GM12874 (cell line): ENCODE data around the gene NIPSNAP3A.

Experiments
- TF ChIP-seq, protein P1 (sequence below): IDR thresholded peaks from 2 replicates; pipeline ENCODE4 v1.5.1; 2011; ENCODE audit warnings: low read depth, mild to moderate bottlenecking, control low read depth, low read length, moderate library complexity; ENCODE audit not compliant: insufficient read depth

The NIPSNAP3A gene

DNA sequence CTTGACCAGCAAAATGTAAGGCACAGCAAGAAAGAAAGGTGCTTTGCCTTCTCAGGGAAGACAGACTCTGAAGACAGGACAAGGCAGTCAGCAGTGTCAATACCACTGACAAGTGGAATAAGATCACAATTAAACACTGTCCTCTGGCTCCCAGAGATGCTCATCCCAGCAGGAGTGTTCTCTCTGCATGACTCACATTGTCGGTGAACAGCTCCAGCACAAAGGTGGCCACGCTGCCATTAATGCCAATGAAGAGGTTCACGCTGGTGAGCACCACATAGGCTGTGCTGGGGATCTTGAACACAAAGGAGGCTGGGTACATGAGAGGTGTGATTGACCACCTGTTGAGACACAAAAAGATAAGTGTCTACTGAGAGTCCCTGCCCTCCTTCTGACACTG is 48.4 kb downstream of the NIPSNAP3A start:
- TF ChIP-seq, protein P1, sequence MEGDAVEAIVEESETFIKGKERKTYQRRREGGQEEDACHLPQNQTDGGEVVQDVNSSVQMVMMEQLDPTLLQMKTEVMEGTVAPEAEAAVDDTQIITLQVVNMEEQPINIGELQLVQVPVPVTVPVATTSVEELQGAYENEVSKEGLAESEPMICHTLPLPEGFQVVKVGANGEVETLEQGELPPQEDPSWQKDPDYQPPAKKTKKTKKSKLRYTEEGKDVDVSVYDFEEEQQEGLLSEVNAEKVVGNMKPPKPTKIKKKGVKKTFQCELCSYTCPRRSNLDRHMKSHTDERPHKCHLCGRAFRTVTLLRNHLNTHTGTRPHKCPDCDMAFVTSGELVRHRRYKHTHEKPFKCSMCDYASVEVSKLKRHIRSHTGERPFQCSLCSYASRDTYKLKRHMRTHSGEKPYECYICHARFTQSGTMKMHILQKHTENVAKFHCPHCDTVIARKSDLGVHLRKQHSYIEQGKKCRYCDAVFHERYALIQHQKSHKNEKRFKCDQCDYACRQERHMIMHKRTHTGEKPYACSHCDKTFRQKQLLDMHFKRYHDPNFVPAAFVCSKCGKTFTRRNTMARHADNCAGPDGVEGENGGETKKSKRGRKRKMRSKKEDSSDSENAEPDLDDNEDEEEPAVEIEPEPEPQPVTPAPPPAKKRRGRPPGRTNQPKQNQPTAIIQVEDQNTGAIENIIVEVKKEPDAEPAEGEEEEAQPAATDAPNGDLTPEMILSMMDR: no peak

DNA sequence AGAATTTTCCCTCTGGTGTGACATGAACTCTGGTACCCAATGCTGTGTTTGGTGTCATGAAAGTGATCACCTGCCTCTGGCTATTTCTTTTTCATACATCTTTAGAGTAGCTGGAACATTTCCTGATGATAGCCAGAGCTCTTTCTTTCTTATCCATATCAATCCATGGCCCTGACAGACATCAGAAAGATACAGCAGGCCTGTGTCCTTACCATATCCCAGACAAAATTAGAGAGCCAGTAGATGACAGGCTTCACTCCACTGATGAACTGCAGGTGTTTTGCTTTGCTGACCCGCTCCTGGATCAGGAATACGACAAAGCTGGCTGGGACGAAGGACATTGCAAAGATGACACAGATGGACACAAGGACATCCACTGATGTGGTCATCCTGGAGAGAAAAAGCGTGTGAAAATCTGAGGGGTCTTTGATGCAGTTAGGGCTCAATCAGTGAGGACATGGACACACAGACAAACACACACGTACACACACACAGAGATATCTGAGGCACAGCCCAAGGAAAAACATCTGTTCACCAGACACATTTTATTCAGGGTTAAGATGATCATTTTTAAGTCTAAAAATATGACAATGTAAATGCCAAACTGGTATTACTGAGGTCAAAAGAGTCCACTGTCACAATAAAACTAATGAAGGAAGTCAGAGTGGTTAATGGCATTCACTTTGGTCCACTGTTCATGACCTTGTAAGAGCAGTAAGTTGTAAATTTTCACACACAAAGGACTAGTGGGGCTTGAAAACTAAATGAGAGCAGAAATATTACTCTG is 50.9 kb downstream of the NIPSNAP3A start:
- TF ChIP-seq, protein P1: no peak

DNA sequence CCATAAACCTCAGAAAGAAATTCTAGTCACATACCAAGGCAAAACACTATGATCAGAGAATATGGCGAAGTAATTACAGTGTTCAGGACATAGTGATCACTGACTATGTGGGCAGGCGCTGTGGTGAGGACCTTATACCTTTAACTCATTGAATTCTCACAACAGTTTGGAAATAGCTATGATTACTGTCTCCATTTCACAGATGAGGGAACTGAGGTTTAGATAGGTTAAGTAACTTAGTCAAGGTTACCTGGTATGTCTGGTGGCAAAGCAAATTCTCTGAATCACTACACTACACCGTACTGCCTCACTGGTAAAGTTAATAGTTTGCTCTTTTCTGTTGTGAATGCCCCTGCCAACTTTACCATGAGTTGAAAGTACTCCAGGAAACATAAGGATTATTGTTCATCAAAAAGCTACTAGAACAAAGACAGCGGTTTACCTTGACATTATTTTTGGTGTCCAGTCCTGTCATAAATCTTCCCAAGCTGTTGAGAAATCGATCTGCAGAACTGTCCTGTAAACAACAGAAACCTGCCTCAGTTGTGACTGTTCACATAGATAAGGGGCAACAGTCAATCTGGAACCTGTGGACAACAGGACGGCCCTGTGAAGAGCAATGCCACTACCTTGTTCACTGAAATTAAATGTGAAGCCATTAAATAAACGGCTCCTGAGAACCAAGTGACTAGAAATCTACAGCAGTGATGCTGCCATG is 52.7 kb downstream of the NIPSNAP3A start:
- TF ChIP-seq, protein P1: no peak

DNA sequence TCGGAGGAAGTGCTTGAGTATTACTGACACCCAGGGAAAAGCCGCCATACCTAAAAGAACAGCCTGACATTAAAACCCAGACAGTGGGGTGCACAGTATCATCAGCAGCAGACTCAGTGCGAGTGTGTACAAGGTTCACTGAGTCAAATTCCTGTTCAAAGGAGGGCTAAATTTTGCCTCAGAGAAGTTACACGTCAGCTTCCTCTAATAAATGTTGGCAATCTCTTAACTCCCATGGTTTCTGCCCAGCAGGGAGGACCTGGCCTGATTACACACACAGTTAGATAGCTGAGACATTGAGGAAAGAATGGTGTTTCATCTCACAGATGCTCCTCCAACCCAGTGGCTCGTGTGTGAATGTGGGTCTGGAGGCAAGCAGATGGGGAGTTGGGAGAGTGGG is 54.6 kb downstream of the NIPSNAP3A start:
- TF ChIP-seq, protein P1: no peak

DNA sequence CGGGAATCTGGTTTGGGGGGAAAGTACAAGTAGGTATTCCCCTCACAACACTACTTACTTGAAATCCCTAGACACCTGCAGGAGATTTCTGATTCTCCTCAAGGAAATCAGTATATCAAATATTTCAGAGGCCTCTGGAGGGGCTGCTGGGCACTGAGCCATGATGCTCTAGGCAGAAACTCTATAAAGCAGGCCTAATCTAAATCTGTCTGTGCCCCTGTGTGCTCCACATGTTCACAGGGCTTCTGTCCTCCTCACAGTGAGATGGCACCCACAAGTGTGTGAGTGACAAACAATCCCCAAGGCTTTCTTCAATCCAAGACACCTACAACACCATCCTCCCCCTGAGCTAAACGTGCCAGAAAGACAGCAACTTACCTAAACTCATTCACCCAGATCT is 55.4 kb downstream of the NIPSNAP3A start:
- TF ChIP-seq, protein P1: no peak

DNA sequence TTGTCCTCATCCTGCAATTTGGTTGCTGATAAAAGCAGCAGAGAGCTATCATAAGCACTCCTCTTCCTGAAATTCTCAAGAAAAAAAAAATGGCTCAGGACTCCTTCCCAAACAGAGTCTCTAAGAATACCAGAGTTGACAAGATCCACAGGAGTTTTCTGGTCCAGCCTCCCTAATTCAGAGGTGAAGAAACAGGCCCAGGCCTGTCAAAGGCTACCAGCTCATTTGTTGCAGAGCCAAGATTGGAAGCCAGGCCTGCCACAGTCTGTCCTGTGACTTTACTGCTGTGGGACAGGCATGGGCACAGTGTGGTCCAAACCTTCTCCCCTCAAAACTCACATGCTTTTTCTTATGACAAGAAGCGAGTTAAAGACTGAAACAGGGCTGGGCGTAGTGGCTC is 58.0 kb downstream of the NIPSNAP3A start:
- TF ChIP-seq, protein P1: no peak

DNA sequence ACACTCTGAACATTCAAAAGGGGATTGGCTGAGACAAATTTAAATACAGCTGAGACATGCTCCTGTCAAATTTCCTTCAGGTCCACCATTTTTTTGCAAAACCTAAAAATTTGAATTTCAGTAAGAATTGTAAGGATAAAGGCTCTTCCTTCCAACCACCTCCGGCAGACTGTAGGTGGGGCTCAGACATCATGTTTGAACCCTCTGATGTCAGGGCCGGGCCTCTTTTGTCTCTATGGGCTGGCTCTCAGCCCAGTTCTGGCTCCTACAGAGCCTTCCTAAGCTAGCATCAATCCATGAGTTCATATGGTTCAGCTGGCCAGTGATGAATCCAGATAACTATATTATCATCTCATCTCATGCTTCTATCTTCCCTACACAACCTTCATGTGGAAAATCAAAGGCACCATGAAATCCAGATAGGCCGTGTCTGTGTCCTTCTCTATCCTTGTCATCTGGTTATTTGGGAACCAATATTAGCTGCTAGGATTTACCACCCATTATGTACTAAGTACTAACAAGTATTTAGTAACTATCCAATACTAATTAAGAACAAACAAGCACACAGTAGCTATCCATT is 60.6 kb downstream of the NIPSNAP3A start:
- TF ChIP-seq, protein P1: no peak
